GM12878 (cell line): ENCODE measurements around the gene GPR62. TPM values are rescaled to one million over a fixed set of nuclear protein-coding genes. Genes with fewer than 3 reads are reported as not detected.

Experiments
- ATAC-seq: fragments of 200-7000 bp; cut with Tn5 transposase; 3 replicates; pipeline ENCODE4 v1.9.1; 2020; ENCODE audit warnings: mild to moderate bottlenecking, moderate library complexity
- BruUV-seq: library from RNA; stranded (reverse); fragments of 400-500 nt; replicated peaks from 2 replicates; lab custom pipeline; 2021; lab: Mats Ljungman, UMichigan
- CTCF ChIA-PET: fragments of 300-600 bp; sonication (Branson Sonifier 250); formaldehyde crosslinking; extraction: SDS; loops from one replicate; lab custom pipeline; 2021; ENCODE audit warnings: inconsistent platforms; lab: Yijun Ruan, JAX
- POLR2A ChIA-PET: fragments of 350-600 bp; formaldehyde crosslinking; extraction: SDS; loops from one replicate; lab custom pipeline; 2021; ENCODE audit warnings: inconsistent platforms; lab: Charles Lee
- RAD21 ChIA-PET: fragments of 300-600 bp; sonication (Branson Sonifier 250); formaldehyde crosslinking; loops from one replicate; lab custom pipeline; 2023; ENCODE audit warnings: antibody characterized with exemption; ENCODE audit not compliant: unreplicated experiment; lab: Charles Lee
- SMC1A ChIA-PET: fragments of 300-600 bp; sonication (Branson Sonifier 250); formaldehyde crosslinking; loops from one replicate; lab custom pipeline; 2023; ENCODE audit not compliant: unreplicated experiment, uncharacterized antibody; lab: Charles Lee
- DNase-seq: peaks from one replicate; pipeline ENCODE4 v3.0.0-alpha.2; 2011; ENCODE audit warnings: low read depth, low spot score
- FAIRE-seq: peaks from 3 replicates; lab custom pipeline; 2011; peaks lifted over from hg19 to GRCh38; lab: Jason Lieb, UNC
- H2AFZ ChIP-seq: 2 replicates; pipeline ENCODE4 v1.6.0; 2011; ENCODE audit warnings: low read depth, low read length, control low read depth; ENCODE audit not compliant: control insufficient read depth
- H3K27ac ChIP-seq: 2 replicates; pipeline ENCODE4 v1.5.1; 2011; ENCODE audit warnings: control low read depth; ENCODE audit not compliant: control insufficient read depth, insufficient read depth
- H3K27me3 ChIP-seq, 2 experiments: replicated peaks in 1 of 2; 2 replicates each; pipeline versions ENCODE4 v1.6.0 to v1.6.1; 2011; ENCODE audit warnings: low read length in 1 of 2; ENCODE audit not compliant: control insufficient read depth in 2 of 2, insufficient read depth in 2 of 2
- H3K36me3 ChIP-seq, 2 experiments: 2 replicates each; pipeline ENCODE4 v1.5.1; 2011; ENCODE audit warnings: low read length in 1 of 2; ENCODE audit not compliant: control insufficient read depth in 2 of 2, insufficient read depth in 2 of 2
- H3K4me1 ChIP-seq: 2 replicates; pipeline ENCODE4 v1.6.1; 2011; ENCODE audit warnings: mild to moderate bottlenecking, low read length, moderate library complexity, mixed read lengths; ENCODE audit not compliant: control insufficient read depth, insufficient read depth
- H3K4me2 ChIP-seq: 2 replicates; pipeline ENCODE4 v1.6.0; 2011; ENCODE audit warnings: control low read depth; ENCODE audit not compliant: control insufficient read depth, insufficient read depth
- H3K4me3 ChIP-seq: fragments of 200-600 bp; sonication (generic); 2 replicates; pipeline ENCODE4 v1.5.1; 2016
- H3K79me2 ChIP-seq: 2 replicates; pipeline ENCODE4 v1.6.0; 2011; ENCODE audit warnings: low read length; ENCODE audit not compliant: control insufficient read depth, insufficient read depth
- H3K9ac ChIP-seq: 2 replicates; pipeline ENCODE4 v1.8.0; 2011; ENCODE audit warnings: low read length, control low read depth, mixed read lengths; ENCODE audit not compliant: control insufficient read depth, insufficient read depth
- H3K9me3 ChIP-seq: replicated peaks from 3 replicates; pipeline ENCODE4 v1.5.1; 2011; ENCODE audit warnings: mild to moderate bottlenecking, low read length; ENCODE audit not compliant: control insufficient read depth, insufficient read depth
- H4K20me1 ChIP-seq: 2 replicates; pipeline ENCODE4 v1.6.0; 2011; ENCODE audit not compliant: control insufficient read depth, insufficient read depth
- EZH2 ChIP-seq: IDR thresholded peaks from 2 replicates; pipeline ENCODE4 v1.6.1; 2012; ENCODE audit warnings: low read depth, mild to moderate bottlenecking, control low read depth, inconsistent platforms, low read length, borderline replicate concordance; ENCODE audit not compliant: control insufficient read depth
- IRF3 ChIP-seq: fragments of 450-650 bp; IDR thresholded peaks from 2 replicates; pipeline ENCODE4 v1.6.1; 2014; ENCODE audit warnings: mild to moderate bottlenecking
- POU2F2 ChIP-seq: IDR thresholded peaks from 3 replicates; pipeline ENCODE4 v1.6.1; 2011; ENCODE audit warnings: low read depth, mild to moderate bottlenecking, low read length, borderline replicate concordance
- STAT1 ChIP-seq: fragments of 450-650 bp; conservative IDR thresholded peaks from 2 replicates; pipeline ENCODE4 v1.6.1; 2014; ENCODE audit warnings: antibody characterized with exemption, mild to moderate bottlenecking
- ZBED1 ChIP-seq: IDR thresholded peaks from 2 replicates; pipeline ENCODE4 v1.6.1; 2016; ENCODE audit warnings: borderline replicate concordance
- ZSCAN29 ChIP-seq: fragments of 450-650 bp; IDR thresholded peaks from 2 replicates; pipeline ENCODE4 v1.6.1; 2017; ENCODE audit warnings: mild to moderate bottlenecking, moderate library complexity
- WGBS: methylation state at CpG from one replicate; pipeline ENCODE4 v1.1.6; 2016; ENCODE audit warnings: low lambda C conversion rate; ENCODE audit not compliant: insufficient replicate concordance, insufficient coverage; ENCODE audit errors: missing lambda C conversion rate; 5-methylcytosine and 5-hydroxymethylcytosine counted together
- in situ Hi-C: fragments of 300-500 bp; cut with MboI; formaldehyde crosslinking; loops from 9 replicates; pipeline ENCODE4 v1.14.3; 2018; ENCODE audit warnings: mixed read lengths
- intact Hi-C: fragments of 100-400 bp; cut with micrococcal nuclease; formaldehyde crosslinking; loops from one replicate; pipeline ENCODE4 v1.14.2; 2022; ENCODE audit not compliant: unreplicated experiment
- polyA plus RNA-seq, 11 experiments: library from polyadenylated mRNA; depleted of rRNA in 4 of 11; unstranded in 6 of 11; stranded (reverse) in 5 of 11; fragments of >200 nt; fragmentation: Nextera tagmentation in 4 of 11; fragmentation: Illumina TruSeq in 1 of 11; extraction: Ambion mirVana in 4 of 11; extraction: Trizol in 1 of 11; gene quantifications; 1 replicate in 1 of 11; 2 replicates in 10 of 11; pipeline versions ENCODE4 v1.2.1 to v1.2.3, GENCODE V29; 2011 to 2016; ENCODE audit warnings: inconsistent platforms in 2 of 11, missing spikeins in 2 of 11, low read depth in 1 of 11
- total RNA-seq, 4 experiments: library from RNA; depleted of rRNA in 3 of 4; stranded (reverse); fragments of >200 nt in 3 of 4; fragmentation: Illumina TruSeq in 1 of 4; extraction: Trizol in 1 of 4; gene quantifications; 2 replicates each; pipeline versions ENCODE4 v1.2.1 to v1.2.3, GENCODE V29; 2013 to 2021

The GPR62 gene
- total and polyA plus RNA-seq, 10 of the 15 experiments (the other 5 are each of a cell fraction or from before 2014, with no cell fraction given), result not detected

DNA sequence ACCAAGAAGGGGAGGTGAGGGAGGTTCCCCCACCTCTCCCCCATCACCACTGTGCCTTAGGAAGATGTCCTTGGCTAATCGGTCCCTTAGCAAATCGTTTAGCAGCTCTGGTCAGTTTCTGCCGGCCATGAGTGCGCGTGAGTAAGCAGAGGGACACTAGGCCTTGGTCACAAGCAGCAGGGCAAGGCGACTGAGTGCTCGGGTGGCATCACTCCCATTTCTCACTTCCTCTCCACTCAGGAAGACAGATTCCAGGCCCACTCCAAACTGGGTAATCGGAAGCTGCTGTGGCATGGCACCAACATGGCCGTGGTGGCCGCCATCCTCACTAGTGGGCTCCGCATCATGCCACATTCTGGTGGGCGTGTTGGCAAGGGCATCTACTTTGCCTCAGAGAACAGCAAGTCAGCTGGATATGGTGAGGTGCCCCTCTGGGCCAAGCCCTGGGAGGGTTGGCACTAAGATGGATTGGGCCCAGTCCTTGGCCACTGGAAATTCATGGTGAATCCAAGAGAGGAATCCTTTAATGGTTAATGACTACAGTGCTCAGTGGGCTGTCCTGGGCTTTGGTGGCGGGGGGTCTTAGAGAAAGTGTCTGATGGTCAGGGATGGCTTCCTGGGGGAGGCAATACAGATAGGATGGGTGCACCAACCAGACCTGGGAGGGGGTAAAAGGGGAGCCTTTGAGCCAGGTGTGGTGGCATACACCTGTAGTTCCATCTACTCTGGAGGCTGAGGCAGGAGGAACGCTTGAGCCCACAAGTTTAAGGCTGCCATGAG, 9.1 kb upstream of the GPR62 start:
- in situ Hi-C loops, result no loop called here
- WGBS, result 88% methylated on average over 14 of the region's 14 CpGs
- Histone ChIP-seq H4K20me1 (no peaks in the 10 kb centered on the region), H3K27ac (no peak overlapping the region), H3K9ac (no peak overlapping the region), H2AFZ (no peak overlapping the region), H3K4me1 (peaks cover 11% of the 10 kb centered on the region), H3K79me2 (peaks cover 11% of the 10 kb centered on the region), H3K36me3 (peaks cover 0 to 2% of the 10 kb centered on the region in 2 experiments; a peak in 1 of 4 replicates), H3K27me3 (no peaks in the 10 kb centered on the region), H3K4me3 (no peak overlapping the region), H3K4me2 (no peak overlapping the region), H3K9me3 (no peaks in the 10 kb centered on the region)
- POLR2A ChIA-PET, result no interaction called here
- no peak for DNase-seq
- no peak for FAIRE-seq
- SMC1A ChIA-PET, result no interaction called here
- intact Hi-C loops, result no loop called here
- ATAC-seq, result no peak
- RAD21 ChIA-PET, result no interaction called here
- CTCF ChIA-PET, result interaction anchor here (0.7 to 1.5 kb wide), 2 partner anchors 28 to 198 kb away, joined by 3 read pairs; partner anchors contain the start of gene ABHD14B
- no TSS peak for BruUV-seq
- no peak for TF ChIP-seq POU2F2
- TF ChIP-seq EZH2, result no peak
- no peak for TF ChIP-seq STAT1
- TF ChIP-seq ZBED1, result no peak
- TF ChIP-seq ZSCAN29, result no peak
- TF ChIP-seq IRF3, result no peak
